Epithelial cell of proximal tubule (primary cell): ENCODE data around the gene ATP6AP1. TPM values are rescaled to one million over a fixed set of nuclear protein-coding genes. Genes with fewer than 3 reads are reported as not detected.

Source experiments
- DNase-seq: peaks from one replicate; pipeline ENCODE4 v3.0.0-alpha.2; 2011; ENCODE audit warnings: low read depth
- H3K4me3 ChIP-seq: 2 replicates; pipeline ENCODE4 v1.5.1; 2011; ENCODE audit warnings: low read depth, mild to moderate bottlenecking, low read length
- CTCF ChIP-seq: conservative IDR thresholded peaks from 2 replicates; pipeline ENCODE4 v1.5.1; 2012; ENCODE audit warnings: low read depth, mild to moderate bottlenecking, low read length
- total RNA-seq: library from RNA; depleted of rRNA; stranded (reverse); fragments of >200 nt; gene quantifications from 2 replicates; pipeline ENCODE4 v1.2.3, GENCODE V29; 2015

The ATP6AP1 gene
- total RNA-seq, 1 donor from 2014 or later, result 55.1 TPM

- no peak overlapping the region for H3K4me3 ChIP-seq
- DNase-seq, result no peak
- TF ChIP-seq CTCF, result no peak
These were observed 41.4 kb downstream of the ATP6AP1 start for GRCh38 chrX:154469880-154470279.

GRCh38 chrX:154470434-154470833 is 42.0 kb downstream of the ATP6AP1 start:
- TF ChIP-seq CTCF, result no peak
- DNase-seq, result no peak

GRCh38 chrX:154470914-154471568 is 42.6 kb downstream of the ATP6AP1 start:
- no peak overlapping the region for H3K4me3 ChIP-seq
- DNase-seq, result no peak
- no peak for TF ChIP-seq CTCF

More at GRCh38 chrX:154470434-154470833, 42.0 kb downstream of the ATP6AP1 start:
- no peak overlapping the region for H3K4me3 ChIP-seq

- no peak overlapping the region for H3K4me3 ChIP-seq
- DNase-seq, result no peak
- TF ChIP-seq CTCF, result no peak
These were observed 43.6 kb downstream of the ATP6AP1 start for GRCh38 chrX:154471839-154472684.

- DNase-seq, result no peak
- no peak overlapping the region for H3K4me3 ChIP-seq
- no peak for TF ChIP-seq CTCF
These were observed 44.5 kb downstream of the ATP6AP1 start for GRCh38 chrX:154472685-154473632.

- no peak overlapping the region for H3K4me3 ChIP-seq
- TF ChIP-seq CTCF, result no peak
- no peak for DNase-seq
These were observed 45.2 kb downstream of the ATP6AP1 start for GRCh38 chrX:154473683-154474082.
